ENCODE results near the gene OXSR1.

Gene OXSR1

DNA sequence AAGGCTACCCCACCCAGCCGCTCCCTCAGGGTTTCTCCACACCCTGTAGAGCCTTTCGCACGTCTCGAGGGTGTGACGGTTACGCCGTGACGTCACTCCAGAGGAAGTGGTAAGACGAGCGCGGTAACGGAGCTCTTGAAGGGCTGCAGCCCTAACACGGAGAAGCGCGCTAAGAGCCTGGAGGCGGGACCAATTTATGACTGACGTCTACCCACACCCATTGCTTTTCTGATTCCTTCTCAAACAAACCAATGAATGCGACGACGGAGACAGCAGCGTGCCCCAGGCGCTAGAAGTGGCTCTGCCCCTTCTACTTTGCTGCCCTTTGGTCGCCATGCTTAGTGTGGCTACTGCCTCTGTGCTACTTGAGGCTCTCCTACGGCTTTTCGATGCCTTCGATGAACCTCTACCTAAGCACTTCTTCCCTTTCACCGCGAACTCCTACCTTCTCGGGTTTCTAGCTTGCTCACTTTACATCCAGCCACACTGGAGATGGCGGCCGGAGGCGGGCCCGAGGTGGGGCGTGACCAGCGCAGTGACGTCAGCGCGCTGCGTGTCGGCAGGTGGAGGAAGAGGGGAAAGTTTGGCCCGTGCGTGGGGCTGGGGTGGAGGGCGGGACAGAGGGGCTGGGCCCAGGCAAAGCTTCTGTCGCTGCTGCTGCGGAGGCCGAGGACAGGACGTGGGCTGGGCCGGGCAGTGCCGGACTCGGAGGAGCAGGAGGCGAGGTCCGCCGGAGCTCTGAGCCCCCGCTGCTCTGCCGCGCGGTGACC is at the start of gene OXSR1:
Gene OXSR1 (plus strand): TSS at position 586 of the 770 bp plus-strand sequence. CDS start 340 bp downstream, outside the sequence.
- DNase-seq (ENCODE audit: low read depth) = peak; percentile 100

DNA sequence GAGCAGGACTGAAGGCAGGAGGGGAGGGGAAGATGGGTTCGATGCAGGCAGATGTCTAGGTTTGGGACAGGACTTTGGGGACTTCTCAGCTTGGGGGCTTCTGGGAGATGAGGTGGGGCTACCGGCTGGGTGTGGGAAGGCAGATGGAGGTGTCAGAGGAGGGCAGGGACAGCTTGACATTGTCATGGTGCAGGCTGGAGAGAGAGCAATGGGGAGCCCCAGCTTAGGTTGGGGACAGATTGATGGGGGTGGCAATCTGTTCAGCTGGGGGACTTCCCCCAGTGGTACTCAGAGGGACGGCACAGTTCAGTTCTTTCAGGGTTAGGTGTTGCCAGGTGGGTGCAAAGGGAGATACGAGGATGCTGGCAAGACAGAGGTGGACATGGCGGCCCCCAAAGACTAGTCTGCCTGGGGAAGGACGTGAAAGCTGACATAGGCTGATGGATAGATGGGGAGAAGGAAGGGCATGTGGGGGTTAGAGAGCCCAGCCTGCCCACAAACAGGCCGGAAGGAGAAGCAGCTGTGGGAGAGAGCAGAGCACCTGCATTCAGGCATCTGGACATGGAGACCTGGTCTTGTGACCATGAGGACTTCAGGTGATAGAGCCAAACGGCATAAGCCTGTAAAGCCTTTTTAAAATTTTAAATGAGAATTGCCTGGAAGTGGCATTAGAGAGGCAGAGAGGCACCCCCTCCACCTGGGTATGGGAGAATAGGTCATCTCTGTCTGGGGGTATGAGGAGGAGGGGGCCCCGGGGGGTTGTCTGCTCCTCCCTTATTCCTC is 49.5 kb upstream of the OXSR1 start:
- no peak for DNase-seq (ENCODE audit: low read depth)

DNA sequence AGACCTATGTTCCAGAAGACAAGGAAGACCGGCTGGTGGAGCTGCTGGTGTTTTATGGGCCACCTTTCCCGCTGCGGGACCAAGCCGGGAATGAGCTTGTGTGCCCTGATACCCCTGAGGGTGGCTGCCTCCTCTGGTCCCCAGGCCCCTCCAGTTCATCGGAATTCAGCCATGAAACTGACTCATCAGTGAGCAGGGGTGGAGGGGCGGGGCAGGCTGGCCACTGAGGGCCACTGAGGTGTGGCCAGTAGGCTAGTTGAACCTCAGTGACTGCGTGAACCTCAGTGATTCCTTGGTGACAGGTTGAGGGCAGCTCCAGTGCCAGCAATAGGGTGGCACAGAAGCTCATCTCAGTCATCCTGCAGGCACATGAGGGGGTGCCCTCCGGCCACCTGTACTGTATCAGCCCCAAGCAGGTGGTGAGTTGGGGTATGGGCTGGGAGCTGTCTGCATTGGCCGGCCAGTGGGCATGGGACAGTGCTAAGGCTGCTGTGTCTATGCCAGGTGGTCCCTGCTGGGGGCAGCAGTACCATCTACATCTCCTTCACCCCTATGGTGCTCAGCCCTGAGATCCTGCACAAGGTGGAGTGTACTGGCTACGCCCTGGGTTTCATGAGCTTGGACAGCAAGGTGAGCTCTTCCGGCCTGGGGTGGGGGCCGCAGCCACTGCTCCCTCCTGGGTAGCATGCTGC is 48.7 kb upstream of the OXSR1 start:
- DNase-seq (ENCODE audit: low read depth) = no peak

DNA sequence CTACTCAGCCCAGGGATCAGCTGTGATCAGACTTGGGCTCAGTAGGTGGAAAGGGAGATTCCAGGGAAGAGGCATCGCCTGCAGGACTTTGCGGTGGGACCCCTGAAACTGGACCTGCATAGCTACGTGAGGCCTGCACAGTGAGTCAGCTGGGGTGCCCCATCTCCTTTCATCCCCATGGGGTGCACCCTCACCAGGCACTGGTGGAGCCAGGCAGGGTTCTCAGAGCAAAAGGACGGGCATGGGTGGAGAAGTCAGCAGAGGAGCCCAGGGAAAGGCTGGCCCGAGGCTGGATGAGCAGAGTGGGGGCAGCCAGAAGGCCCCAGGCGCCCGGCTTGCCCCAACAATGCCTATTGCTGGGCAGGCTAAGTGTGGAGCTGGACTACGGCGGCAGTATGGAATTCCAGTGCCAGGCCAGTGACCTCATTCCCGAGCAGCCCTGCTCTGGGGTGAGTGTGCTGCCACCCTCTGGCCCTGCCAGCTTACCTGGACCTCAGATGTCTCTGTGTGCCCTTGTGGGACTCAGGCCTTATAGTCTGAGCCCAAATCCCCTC is 48.1 kb upstream of the OXSR1 start:
- no peak for DNase-seq (ENCODE audit: low read depth)

DNA sequence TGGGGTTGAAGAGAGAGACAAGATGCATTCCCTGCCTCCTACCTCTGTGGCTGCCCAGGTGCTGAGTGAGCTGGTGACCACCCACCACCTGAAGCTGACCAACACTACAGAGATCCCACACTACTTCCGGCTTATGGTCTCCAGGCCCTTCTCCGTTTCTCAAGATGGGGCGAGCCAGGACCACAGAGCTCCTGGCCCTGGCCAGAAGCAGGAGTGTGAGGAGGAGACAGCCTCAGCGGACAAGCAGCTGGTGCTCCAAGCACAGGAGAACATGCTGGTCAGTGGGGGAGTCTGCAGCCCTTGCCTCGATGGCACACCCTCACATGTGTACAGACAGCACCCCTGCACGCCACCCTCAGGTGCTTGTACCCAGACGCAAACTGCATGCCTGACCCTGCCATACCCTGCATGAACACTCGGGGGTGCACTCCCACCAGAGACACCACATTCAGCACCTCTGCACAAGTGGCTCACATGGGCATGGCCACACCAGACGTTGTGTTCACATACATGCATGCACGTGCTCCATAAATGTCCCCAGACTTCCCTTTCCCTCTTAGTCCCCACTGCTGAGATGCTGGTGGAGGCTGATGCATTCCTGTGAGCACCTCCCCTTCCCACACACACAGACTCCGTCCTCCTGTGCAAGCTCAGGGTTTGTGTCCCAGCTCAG is 47.5 kb upstream of the OXSR1 start:
- DNase-seq (ENCODE audit: low read depth) = peak; percentile 66

DNA sequence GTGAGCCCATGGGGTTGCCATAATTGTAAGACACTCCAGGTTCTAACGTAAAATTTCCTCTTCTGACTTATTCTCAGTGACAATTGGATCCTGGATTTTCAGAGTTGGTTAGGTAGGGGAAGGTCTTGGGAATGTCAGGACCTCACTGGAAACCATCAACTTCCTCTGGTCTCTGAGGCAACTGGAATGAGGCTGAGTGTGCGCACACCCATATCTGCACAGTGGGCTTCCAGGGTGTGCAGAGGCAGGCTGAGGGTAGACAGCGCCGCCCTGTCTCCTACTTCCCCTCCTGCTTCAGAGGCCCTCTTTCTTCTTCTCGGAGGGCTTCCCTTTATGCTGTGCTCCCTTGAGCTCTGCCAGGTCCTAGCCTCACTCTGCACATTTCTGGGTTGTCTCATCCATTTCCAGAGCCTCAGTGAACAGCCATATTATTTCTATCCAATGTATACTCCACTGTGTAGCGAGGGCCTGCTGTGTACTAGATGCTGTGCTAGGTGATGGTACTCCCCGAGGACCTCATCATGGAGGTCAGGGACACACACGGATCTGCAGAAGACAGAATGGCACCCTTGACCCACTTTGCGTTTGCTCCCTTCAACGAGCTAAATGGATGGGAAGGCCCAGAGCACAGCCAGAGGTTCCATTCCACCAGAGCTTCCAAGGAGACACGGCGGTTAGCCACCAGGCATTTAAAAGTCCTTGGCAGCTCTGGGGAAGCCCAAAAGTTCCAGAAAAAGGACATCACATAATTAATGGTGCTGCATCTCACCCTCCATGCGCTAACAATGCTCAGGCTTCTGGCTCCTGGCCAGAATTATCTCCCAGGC is 46.7 kb upstream of the OXSR1 start:
- DNase-seq (ENCODE audit: low read depth) = no peak

DNA sequence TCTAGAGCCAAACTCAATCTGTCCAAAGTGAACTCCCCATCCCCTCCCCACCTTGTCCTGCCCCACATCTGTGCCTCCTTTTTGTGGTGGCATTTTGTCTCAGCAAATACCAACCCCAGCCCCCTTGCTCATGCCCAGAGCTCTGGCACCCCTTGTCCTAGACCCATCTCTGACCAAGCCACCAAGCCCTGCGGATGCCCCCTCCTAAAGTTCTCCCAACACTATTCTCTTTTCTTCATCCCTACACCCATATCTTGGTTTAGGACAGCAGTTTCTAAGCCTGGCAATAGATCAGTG is 46.1 kb upstream of the OXSR1 start:
- no peak for DNase-seq (ENCODE audit: low read depth)

DNA sequence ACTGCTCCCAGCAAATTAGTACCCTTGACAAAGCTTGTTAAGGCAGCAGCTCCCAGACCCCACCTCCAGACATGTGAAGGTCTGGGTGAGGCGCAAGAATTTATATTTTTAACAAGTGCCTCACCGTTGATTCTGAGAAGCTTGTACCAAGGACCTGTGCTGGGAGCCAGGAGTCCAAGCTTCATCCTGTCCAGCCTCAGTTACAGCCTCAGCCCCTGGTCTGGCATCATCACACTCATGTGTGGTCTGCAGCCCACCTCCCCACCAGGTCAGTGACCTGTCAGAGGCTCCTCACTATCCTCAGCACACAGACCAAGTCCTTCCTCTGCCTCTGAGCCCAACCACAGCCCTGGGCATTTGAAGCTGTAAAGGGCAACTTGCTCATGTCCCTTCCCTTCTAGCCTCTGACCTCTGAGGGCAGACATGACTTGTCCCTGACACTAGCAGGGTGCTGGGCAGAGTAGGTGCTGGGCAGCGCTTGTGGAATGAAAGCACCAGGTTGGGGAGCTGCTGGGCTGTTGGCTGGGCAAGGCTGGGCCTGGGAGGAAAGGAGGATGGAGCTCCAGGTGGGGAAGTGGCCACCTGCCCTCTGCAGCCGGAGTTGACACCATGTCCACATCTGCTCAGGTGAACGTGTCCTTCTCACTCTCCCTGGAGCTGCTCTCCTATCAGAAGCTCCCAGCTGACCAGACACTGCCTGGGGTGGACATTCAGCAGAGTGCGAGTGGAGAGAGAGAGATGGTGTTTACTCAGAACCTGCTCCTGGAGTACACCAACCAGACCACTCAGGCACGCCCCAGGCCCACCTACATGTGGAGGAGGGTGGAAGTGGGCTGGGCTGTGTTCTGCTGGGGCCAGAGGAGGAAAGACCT is 45.3 kb upstream of the OXSR1 start:
- no peak for DNase-seq (ENCODE audit: low read depth)

DNA sequence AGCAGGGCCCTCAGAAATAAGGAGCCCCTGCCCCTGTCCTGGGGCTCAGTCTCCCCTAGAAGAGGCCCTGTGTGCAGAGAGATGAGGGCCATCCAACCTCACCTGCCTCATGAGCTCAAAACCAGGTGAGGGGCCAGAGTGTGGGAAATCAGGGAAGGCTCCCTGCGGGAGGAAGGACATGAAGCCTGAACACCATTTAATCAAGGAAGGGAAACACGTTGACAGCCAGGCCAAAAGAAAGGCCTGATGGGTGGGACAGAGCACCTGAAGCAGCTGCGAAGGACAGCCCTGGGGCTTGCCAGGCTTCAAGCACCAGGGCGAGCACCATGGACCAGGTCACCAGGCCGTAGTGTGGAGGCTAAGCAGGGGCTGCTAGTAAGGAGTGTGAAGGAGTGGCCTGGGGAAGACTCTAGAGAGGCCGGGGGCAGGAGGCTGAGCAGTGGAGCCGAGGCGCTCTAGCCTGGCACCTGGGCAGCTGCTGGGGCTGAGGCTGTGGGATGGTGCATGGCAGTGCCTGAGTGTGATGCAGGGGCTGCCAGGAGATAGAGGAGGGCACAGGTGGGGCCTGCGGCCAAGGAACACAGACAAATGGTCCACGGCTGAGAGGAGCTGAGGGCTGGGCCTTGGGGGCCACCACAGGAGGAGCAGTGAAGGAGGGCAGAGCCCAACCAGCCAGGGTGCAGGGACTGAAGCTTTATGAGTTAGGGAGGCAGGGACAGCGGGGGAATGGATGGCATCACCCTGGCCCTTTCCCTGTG is 44.5 kb upstream of the OXSR1 start:
- no peak for DNase-seq (ENCODE audit: low read depth)

DNA sequence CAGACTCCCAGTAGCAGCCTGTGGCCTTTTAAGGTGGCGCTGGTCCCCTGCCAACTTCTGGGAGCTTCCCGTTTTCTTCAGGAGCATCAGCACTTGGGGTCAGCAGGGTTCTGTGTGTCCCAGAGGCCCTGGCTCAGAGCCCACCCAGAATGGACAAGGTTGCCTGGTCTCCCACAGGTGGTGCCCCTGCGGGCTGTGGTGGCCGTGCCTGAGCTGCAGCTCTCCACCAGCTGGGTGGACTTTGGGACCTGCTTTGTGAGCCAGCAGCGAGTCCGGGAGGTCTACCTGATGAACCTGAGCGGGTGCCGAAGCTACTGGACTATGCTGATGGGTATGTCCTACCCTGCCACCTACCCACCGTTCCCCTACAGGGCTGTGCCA is 43.9 kb upstream of the OXSR1 start:
- DNase-seq (ENCODE audit: low read depth) = no peak

DNA sequence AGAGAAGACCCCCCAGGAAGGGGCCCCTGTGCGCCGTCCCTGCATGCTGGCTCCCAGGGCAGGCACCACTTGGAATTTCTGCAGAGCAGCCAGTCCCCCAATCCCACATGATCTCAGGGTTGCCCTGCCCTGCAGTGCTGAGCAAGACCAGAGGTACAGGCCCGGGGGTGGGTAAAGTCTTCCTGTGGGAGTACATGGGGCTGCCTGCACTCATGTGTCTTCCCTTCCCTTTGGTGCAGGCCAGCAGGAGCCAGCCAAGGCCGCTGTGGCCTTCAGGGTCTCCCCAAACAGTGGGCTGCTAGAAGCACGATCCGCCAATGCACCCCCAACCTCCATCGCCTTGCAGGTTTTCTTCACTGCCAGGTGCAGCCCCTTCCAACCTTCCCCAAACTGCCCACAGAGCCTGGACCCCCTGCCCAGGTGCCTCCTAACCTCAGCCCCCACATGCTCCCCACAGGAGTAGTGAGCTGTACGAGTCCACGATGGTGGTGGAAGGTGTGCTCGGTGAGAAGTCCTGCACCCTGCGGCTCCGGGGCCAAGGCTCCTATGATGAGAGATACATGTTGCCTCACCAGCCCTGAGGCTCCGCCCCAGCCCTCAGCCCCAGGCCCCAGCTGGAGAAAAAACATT is 43.4 kb upstream of the OXSR1 start:
- no peak for DNase-seq (ENCODE audit: low read depth)

DNA sequence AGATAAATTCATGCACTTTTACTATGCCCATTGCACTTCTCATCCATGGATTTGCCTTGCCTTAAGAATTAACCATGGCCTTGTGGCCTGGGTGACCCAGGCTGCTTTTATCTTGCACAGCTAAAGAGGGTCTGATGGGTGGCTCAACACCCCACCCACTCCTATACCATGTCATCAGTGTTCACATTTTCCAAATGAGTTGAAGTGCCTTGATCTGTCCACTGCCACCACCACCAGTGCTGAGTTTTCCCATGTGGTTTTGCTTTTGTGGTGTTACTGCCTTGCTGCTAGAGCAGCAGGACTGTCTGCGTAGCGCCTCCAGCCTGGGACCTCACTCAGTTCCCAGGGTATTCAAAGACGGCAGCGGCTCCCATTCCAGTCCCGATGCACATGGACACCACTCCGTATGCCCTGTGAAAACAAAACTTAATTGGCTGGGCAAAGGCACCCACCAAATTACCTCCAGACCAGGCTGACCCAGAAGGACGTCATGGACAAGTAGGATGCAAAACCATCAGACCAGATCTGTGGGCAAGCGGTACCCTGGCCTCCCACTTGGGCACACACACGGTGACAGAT is 42.5 kb upstream of the OXSR1 start:
- DNase-seq (ENCODE audit: low read depth) = no peak

DNA sequence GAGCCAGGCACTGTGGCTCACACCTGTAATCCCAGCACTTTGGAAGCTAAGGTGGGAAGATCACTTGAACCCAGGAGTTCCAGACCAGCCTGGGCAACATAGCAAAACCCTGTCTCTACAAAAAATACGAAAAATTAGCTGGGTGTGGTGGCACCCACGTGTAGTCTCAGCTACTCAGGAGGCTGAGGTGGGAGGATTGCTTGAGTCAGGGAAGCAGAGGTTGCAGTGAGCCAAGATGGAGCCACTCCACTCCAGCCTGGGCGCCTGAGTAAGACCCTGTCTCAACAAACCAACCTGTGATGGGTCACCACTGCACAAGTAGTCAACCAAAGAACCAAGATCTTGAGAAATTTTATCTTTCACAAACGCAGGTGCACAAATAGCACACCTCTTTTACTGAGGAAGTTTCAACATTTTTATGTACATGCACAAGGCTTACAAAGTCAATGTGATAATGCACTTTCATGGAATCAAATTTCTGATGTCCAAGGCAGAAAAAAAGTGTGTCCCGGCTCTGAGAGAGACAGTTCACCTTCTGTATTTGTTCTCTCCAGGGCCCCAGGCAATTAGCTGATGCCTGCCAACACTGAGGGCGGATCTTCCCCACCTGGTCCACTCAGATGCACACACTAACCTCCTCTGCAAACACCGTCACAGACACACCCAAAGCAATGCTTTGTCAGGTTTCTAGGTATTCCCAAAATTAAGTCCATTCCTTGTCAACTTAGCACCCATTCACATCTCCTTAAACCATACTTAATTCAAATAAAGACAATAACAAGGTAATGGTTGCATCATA is 40.8 kb upstream of the OXSR1 start:
- DNase-seq (ENCODE audit: low read depth) = no peak

DNA sequence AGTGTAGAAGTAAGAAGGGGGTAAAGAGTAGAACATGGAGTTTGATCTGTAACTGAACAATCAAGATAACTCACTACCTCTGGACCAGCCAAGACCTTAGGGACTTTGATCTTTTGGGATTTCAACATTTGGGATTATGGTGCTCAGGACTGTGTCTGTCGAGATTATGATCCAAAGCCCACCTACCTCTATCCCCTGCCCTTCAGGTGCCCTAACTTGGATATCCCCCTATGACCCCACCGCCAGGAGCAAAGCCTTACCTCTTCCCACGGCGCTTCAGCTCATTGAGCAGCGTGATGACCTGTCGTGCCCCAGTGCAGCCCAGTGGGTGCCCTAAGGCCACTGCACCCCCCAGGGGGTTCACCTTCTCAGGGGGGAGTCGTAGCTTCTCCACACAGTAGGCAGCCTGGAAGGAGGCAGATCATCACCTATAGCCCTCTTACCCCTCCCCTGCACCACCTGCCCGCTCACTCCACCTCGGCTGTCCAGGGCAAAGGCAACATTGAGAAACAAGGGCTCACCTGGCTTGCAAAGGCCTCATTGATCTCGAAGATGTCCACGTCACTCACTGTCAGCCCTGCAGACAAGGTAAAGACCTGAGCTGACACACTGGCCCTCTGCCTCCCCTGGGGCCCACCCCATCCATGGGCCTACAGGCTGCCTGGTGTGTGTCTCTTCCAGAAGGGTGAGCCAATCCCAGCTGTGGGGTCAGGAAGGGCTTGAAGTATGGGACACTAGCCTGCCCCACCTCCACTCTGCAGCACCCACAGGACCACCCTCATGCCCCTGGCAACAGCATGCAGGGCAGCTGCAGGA is 39.8 kb upstream of the OXSR1 start:
- DNase-seq (ENCODE audit: low read depth) = no peak

DNA sequence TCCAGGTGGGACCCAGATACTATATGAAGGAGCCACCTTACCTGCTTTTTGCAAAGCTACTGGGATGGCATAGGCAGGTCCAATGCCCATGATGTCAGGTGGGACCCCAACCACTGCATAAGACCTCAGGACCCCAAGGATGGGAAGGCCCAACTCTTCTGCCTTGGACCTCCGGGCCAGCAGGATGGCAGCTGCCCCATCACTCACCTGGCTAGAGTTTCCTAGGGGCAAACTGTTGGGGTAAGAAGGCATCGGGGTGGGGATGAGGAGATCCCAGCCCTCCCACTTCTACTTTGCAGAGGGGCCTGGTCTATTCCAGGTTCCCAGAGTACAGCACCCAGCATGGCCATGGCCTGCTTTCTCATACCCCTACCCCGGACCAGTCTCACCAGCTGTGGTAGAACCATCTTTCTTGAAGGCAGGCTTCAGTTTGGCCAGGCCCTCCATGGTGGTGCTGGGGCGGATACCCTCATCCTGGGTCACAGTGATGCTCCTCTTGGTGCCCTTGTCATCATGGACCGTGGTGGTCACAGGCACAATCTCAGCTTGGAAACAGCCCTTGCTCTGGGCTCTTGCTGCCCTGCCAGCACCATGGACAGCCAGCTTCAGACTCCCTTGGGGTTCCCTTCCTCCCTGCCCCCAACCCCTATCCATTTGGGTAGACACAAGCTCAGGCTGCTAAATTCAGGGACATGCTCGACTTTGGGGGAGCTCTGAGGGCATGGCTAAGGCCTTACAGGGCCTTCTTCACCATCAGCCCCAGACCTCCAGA is 39.0 kb upstream of the OXSR1 start:
- DNase-seq (ENCODE audit: low read depth) = no peak

DNA sequence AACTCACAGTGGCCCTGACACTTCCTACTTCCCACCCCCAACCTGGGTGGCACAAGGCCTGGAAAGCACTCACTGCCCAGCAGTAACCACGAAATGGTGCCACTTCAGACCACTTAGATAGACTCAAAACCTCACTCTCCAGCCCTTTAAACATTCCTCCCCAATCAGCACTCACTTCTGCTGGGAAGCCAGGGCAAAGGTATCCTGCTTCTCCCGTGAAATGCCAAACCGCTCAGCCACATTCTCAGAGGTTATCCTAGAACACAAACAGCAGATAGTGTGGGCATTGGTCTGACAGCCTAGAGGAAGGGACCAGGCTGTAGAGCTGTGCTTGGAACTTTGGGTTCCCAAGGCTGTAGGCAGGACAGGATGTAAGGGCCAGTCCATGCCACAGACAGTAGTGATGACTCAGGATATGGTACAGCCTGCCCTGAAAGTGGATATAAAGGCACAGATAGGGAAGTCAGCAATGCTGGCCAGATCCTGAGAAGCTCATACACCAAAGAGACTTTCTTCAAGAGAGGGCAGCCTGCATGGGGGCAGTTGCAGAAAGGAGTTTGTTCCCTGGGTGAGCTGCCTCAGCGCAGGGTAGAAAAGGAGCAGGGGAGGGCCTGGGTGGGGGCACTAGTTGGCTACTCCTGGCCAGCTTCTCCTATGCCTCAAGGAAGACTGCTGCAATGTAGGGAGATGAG is 37.6 kb upstream of the OXSR1 start:
- peak; percentile 20 for DNase-seq (ENCODE audit: low read depth)

Measured in iris pigment epithelial cell (primary cell).